Liver (tissue), 9 donors: ENCODE results near the gene CFDP1. TPM values are rescaled to one million over a fixed set of nuclear protein-coding genes. Genes with fewer than 3 reads are reported as not detected.

Experiments
- DNase-seq: peaks from one replicate; pipeline ENCODE4 v3.0.0-alpha.2; 2017; ENCODE audit warnings: low spot score
- H3K27ac ChIP-seq, 2 donors: one replicate each; pipeline ENCODE4 v1.7.0; 2013; ENCODE audit warnings: inconsistent platforms in 2 of 2, low read length in 2 of 2, control low read depth in 1 of 2, low read depth in 1 of 2, mild to moderate bottlenecking in 1 of 2
- H3K27me3 ChIP-seq, 4 donors: one replicate each; pipeline versions ENCODE4 v1.6.1 to v1.7.0; 2013; ENCODE audit warnings: low read length in 3 of 4, inconsistent platforms in 1 of 4, mild to moderate bottlenecking in 1 of 4, moderate library complexity in 1 of 4; ENCODE audit not compliant: control insufficient read depth in 4 of 4, insufficient read depth in 4 of 4
- H3K36me3 ChIP-seq, 4 donors: one replicate each; pipeline versions ENCODE4 v1.6.1 to v1.7.0; 2013; ENCODE audit warnings: low read length in 3 of 4, mild to moderate bottlenecking in 3 of 4, low read depth in 1 of 4, moderate library complexity in 1 of 4; ENCODE audit not compliant: control insufficient read depth in 4 of 4, insufficient read depth in 3 of 4
- H3K4me1 ChIP-seq, 4 donors: one replicate each; pipeline versions ENCODE4 v1.6.1 to v1.7.0; 2013; ENCODE audit warnings: low read length in 3 of 4, mild to moderate bottlenecking in 3 of 4, moderate library complexity in 1 of 4; ENCODE audit not compliant: control insufficient read depth in 4 of 4, insufficient read depth in 4 of 4
- H3K4me3 ChIP-seq, 3 donors: one replicate each; pipeline versions ENCODE4 v1.6.1 to v1.7.0; 2013; ENCODE audit warnings: low read length in 3 of 3, control low read depth in 1 of 3, low read depth in 1 of 3, mild to moderate bottlenecking in 1 of 3
- H3K9ac ChIP-seq, 2 donors: one replicate each; pipeline ENCODE4 v1.7.0; 2013; ENCODE audit warnings: low read length in 2 of 2, mild to moderate bottlenecking in 2 of 2, moderate library complexity in 2 of 2, control low read depth in 1 of 2, low read depth in 1 of 2
- H3K9me3 ChIP-seq, 4 donors: one replicate each; pipeline versions ENCODE4 v1.6.1 to v1.7.0; 2013; ENCODE audit warnings: low read length in 3 of 4; ENCODE audit not compliant: control insufficient read depth in 4 of 4
- ATF3 ChIP-seq: IDR thresholded peaks from 2 replicates; pipeline ENCODE4 v1.6.1; 2016; ENCODE audit warnings: antibody characterized with exemption
- CTCF ChIP-seq: fragments of 150-350 bp; IDR thresholded peaks from 2 replicates; pipeline ENCODE4 v1.5.1; 2017; ENCODE audit warnings: improper control_type of control experiment, low read depth, low read length; ENCODE audit not compliant: missing input control
- EGR1 ChIP-seq, 2 donors: IDR thresholded peaks; 2 replicates each; pipeline ENCODE4 v1.6.1; 2016 to 2018; ENCODE audit warnings: antibody characterized with exemption in 2 of 2, low read depth in 2 of 2
- FOXA1 ChIP-seq: IDR thresholded peaks from 2 replicates; pipeline ENCODE4 v1.6.1; 2016; ENCODE audit warnings: antibody characterized with exemption
- FOXA2 ChIP-seq: IDR thresholded peaks from 2 replicates; pipeline ENCODE4 v1.6.1; 2016; ENCODE audit warnings: antibody characterized with exemption
- GABPA ChIP-seq, 2 donors: IDR thresholded peaks in 1 of 2; conservative IDR thresholded peaks in 1 of 2; 2 replicates each; pipeline ENCODE4 v1.6.1; 2016; ENCODE audit warnings: antibody characterized with exemption in 2 of 2, mild to moderate bottlenecking in 1 of 2, moderate library complexity in 1 of 2
- HNF4A ChIP-seq, 2 donors: conservative IDR thresholded peaks; 2 replicates each; pipeline ENCODE4 v1.6.1; 2016; ENCODE audit warnings: antibody characterized with exemption in 2 of 2, mild to moderate bottlenecking in 2 of 2
- HNF4G ChIP-seq: IDR thresholded peaks from 2 replicates; pipeline ENCODE4 v1.6.1; 2016; ENCODE audit warnings: antibody characterized with exemption
- JUND ChIP-seq, 2 donors: IDR thresholded peaks; 2 replicates each; pipeline ENCODE4 v1.6.1; 2016; ENCODE audit warnings: antibody characterized with exemption in 2 of 2
- NR2F2 ChIP-seq: IDR thresholded peaks from 2 replicates; pipeline ENCODE4 v1.6.1; 2016; ENCODE audit warnings: antibody characterized with exemption
- RAD21 ChIP-seq, 2 donors: IDR thresholded peaks; 2 replicates each; pipeline ENCODE4 v1.6.1; 2016; ENCODE audit warnings: antibody characterized with exemption in 2 of 2, mild to moderate bottlenecking in 2 of 2
- RXRA ChIP-seq, 2 donors: IDR thresholded peaks; 2 replicates each; pipeline ENCODE4 v1.6.1; 2017 to 2018; ENCODE audit warnings: antibody characterized with exemption in 2 of 2, mild to moderate bottlenecking in 1 of 2
- SP1 ChIP-seq: IDR thresholded peaks from 2 replicates; pipeline ENCODE4 v1.6.1; 2018; ENCODE audit warnings: antibody characterized with exemption, mild to moderate bottlenecking
- TAF1 ChIP-seq: conservative IDR thresholded peaks from 2 replicates; pipeline ENCODE4 v1.6.1; 2016; ENCODE audit warnings: antibody characterized with exemption, mild to moderate bottlenecking
- ZBTB33 ChIP-seq: IDR thresholded peaks from 2 replicates; pipeline ENCODE4 v1.6.1; 2016; ENCODE audit warnings: antibody characterized with exemption
- WGBS: extraction: QIAGEN DNeasy Blood & Tissue Kit; methylation state at CpG from one replicate; pipeline ENCODE4 v1.1.7; 2013; 5-methylcytosine and 5-hydroxymethylcytosine counted together
- polyA plus RNA-seq, 2 donors: library from polyadenylated mRNA; stranded (reverse) in 1 of 2; unstranded in 1 of 2; fragments of 200-250 nt in 1 of 2; fragments of >200 nt in 1 of 2; fragmentation: Nextera tagmentation in 1 of 2; extraction: Ambion mirVana in 1 of 2; gene quantifications; one replicate each; pipeline versions ENCODE4 v1.2.1 to v1.2.3, GENCODE V29; 2013 to 2015
- total RNA-seq, 2 donors: library from RNA; depleted of rRNA; stranded (reverse); fragments of >200 nt; gene quantifications; one replicate each; pipeline ENCODE4 v1.2.3, GENCODE V29; 2014
- donor health status: healthy.
- donor health status: healthy.
- donor health status: healthy.
- donor health status: healthy.
- donor health status: healthy.

CFDP1 gene
- total and polyA plus RNA-seq, 4 donors: 20.5 to 49.2 (median 33.9) TPM

GRCh38 chr16:75292691-75293090 is 140.6 kb downstream of the CFDP1 start:
- Histone ChIP-seq H3K27ac (no peak overlapping the region), H3K4me3 (no peak overlapping the region), H3K27me3 (no peaks in the 10 kb centered on the region), H3K9ac (no peak overlapping the region), H3K4me1 (peaks cover 0 to 3% (median 0%) of the 10 kb centered on the region in 4 donors), H3K9me3 (no peaks in the 10 kb centered on the region), H3K36me3 (peaks cover 3 to 16% (median 14%) of the 10 kb centered on the region in 4 donors)
- TF ChIP-seq HNF4G (no peak), ATF3 (no peak), ZBTB33 (no peak), GABPA (IDR thresholded peaks at IDR 0.05 in 1 of 2, conservative IDR thresholded peaks at IDR 0.05 in 1 of 2) (no peak), JUND (IDR thresholded peaks at IDR 0.05) (no peak), RAD21 (IDR thresholded peaks at IDR 0.05) (no peak), EGR1 (IDR thresholded peaks at IDR 0.05; ENCODE audit: low read depth in 2 of 2) (no peak), TAF1 (no peak), SP1 (no peak)
- 95% methylated on average over 3 of the region's 3 CpGs for WGBS
- DNase-seq: no peak

GRCh38 chr16:75289189-75289588 is 144.1 kb downstream of the CFDP1 start:
- Histone ChIP-seq H3K27ac (no peak overlapping the region), H3K27me3 (no peaks in the 10 kb centered on the region)
- no peak for DNase-seq

DNA sequence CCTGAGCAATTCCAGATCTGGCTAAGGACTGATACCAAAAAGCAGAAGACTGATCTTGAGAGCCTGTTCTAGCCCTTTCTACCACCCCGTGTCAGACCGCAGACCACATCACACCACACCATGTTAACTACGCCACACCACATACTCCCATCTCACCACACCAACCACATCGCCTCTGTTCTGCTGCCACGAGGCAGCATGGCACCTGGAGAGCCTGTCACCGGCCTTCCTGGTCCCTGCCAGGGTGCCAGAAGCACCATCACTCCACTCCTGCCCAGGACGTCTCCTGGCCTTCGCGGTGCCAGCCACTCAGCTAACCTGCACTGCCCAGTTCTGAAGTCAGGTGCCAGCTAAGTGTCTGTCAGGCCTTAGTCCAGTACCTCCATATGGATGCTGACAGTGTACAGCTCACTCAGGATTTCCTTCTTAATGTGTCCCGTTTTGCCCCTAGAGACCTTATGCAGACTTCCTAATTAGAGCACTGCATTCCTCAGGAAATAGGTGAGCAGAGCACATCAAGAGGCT is 144.6 kb downstream of the CFDP1 start:
- Histone ChIP-seq H3K4me3 (no peak overlapping the region), H3K9ac (no peak overlapping the region), H3K9me3 (no peaks in the 10 kb centered on the region), H3K27me3 (no peaks in the 10 kb centered on the region), H3K27ac (peak overlapping the region in 1 of 2 donors; percentile 13), H3K36me3 (peaks cover 3 to 14% (median 12%) of the 10 kb centered on the region in 4 donors), H3K4me1 (peaks cover 0 to 3% (median 0%) of the 10 kb centered on the region in 4 donors)
- 90% methylated on average over 10 of the region's 10 CpGs for WGBS
- no peak for DNase-seq
- TF ChIP-seq FOXA2 (no peak), SP1 (no peak), HNF4G (no peak), HNF4A (conservative IDR thresholded peaks at IDR 0.05) (no peak), RAD21 (IDR thresholded peaks at IDR 0.05) (no peak), EGR1 (IDR thresholded peaks at IDR 0.05; ENCODE audit: low read depth in 2 of 2) (no peak), FOXA1 (no peak), NR2F2 (no peak), TAF1 (no peak), ATF3 (no peak), RXRA (IDR thresholded peaks at IDR 0.05) (no peak), CTCF (no peak), ZBTB33 (no peak)

More at GRCh38 chr16:75289189-75289588, 144.1 kb downstream of the CFDP1 start:
- Histone ChIP-seq H3K9me3 (no peaks in the 10 kb centered on the region), H3K4me3 (no peak overlapping the region), H3K4me1 (peaks cover 0 to 3% (median 0%) of the 10 kb centered on the region in 4 donors), H3K36me3 (peaks cover 3 to 16% (median 13%) of the 10 kb centered on the region in 4 donors), H3K9ac (no peak overlapping the region)
- TF ChIP-seq JUND (IDR thresholded peaks at IDR 0.05) (peak; percentile 70 to 80), ZBTB33 (no peak)
